GM23338 (cell line): ENCODE data around the gene CENPB.

Experiments used
- EZH2 ChIP-seq: fragments of 200-600 bp; sonication (generic); IDR thresholded peaks from one replicate; pipeline ENCODE4 v1.8.0; 2017; ENCODE audit warnings: antibody characterized with exemption, mild to moderate bottlenecking, low read depth; ENCODE audit not compliant: unreplicated experiment
- EZH2phosphoT487 ChIP-seq: fragments of 200-600 bp; sonication (generic); IDR thresholded peaks from one replicate; pipeline ENCODE4 v1.8.1; 2018; ENCODE audit warnings: antibody characterized with exemption; ENCODE audit not compliant: unreplicated experiment
- JUNB ChIP-seq: IDR thresholded peaks from one replicate; pipeline ENCODE4 v1.6.1; 2016; ENCODE audit warnings: antibody characterized with exemption; ENCODE audit not compliant: unreplicated experiment
- NANOG ChIP-seq: IDR thresholded peaks from 2 replicates; pipeline ENCODE4 v1.6.1; 2016; ENCODE audit warnings: antibody characterized with exemption, borderline replicate concordance
- POLR2AphosphoS5 ChIP-seq: IDR thresholded peaks from 2 replicates; pipeline ENCODE4 v1.6.1; 2016; ENCODE audit warnings: antibody characterized with exemption, low read depth
- TF ChIP-seq, protein P1 (sequence below), 2 experiments: fragments of 200-600 bp in 1 of 2; sonication (generic) in 1 of 2; conservative IDR thresholded peaks; 2 replicates each; pipeline versions ENCODE4 v1.5.1 to v1.6.1; 2016 to 2017; ENCODE audit warnings: antibody characterized with exemption in 2 of 2, low read depth in 2 of 2, mild to moderate bottlenecking in 2 of 2, moderate library complexity in 1 of 2

DNA sequence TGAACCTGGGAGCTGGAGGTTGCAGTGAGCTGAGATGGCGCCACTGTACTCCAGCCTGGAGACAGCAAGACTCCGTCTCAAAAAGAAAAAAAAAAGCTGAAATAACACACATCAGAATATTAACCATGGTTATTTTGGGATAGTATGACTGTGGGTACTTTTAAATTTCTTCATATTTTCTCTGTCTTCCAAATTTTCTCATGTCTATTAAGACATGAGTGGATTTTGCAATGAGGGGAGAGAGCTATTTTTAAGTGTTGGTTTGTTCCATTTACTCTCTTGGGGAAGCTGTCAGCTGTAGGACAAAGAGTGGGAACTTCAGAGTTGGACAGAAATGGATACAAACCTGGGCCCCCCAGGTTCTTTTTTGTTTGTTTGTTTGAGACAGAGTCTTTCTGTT, 29.3 kb downstream of the CENPB start:
- TF ChIP-seq EZH2 (no peak), POLR2AphosphoS5 (no peak), JUNB (no peak), NANOG (no peak), EZH2phosphoT487 (no peak)
- TF ChIP-seq, protein P1, sequence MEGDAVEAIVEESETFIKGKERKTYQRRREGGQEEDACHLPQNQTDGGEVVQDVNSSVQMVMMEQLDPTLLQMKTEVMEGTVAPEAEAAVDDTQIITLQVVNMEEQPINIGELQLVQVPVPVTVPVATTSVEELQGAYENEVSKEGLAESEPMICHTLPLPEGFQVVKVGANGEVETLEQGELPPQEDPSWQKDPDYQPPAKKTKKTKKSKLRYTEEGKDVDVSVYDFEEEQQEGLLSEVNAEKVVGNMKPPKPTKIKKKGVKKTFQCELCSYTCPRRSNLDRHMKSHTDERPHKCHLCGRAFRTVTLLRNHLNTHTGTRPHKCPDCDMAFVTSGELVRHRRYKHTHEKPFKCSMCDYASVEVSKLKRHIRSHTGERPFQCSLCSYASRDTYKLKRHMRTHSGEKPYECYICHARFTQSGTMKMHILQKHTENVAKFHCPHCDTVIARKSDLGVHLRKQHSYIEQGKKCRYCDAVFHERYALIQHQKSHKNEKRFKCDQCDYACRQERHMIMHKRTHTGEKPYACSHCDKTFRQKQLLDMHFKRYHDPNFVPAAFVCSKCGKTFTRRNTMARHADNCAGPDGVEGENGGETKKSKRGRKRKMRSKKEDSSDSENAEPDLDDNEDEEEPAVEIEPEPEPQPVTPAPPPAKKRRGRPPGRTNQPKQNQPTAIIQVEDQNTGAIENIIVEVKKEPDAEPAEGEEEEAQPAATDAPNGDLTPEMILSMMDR (conservative IDR thresholded peaks at IDR 0.05; ENCODE audit: low read depth in 2 of 2), result no peak
